NT2/D1 (cell line): ENCODE measurements around the gene CDRT15.

ENCODE experiments used
- SUZ12 ChIP-seq: IDR thresholded peaks from 2 replicates; pipeline ENCODE4 v1.6.1; 2011; ENCODE audit not compliant: insufficient read length, insufficient read depth; ENCODE audit errors: extremely low read depth
- YY1 ChIP-seq: IDR thresholded peaks from 2 replicates; pipeline ENCODE4 v1.6.1; 2011; ENCODE audit not compliant: insufficient read length, insufficient read depth
- ZNF274 ChIP-seq: IDR thresholded peaks from 2 replicates; pipeline ENCODE4 v1.6.1; 2011; ENCODE audit warnings: mild to moderate bottlenecking, low read depth, low read length

DNA sequence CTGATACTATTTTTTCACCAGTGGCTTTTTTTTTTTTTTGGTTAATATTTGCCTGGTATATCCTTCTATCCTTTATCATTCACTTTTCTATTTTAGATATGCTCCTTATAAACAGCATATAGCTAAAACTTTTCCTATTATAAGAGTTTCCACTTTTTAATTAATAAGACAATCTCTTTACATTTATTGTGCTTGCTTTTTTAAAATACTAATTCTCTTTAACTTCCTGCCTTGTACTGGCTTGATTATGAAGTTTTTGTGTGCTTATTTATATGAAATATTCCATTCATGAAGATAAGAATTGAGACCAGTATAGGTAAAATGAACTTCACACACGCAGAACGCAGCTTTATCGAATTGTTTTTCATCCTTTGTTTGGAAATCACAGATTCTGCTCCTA lies 9.0 kb upstream of the CDRT15 start:
- TF ChIP-seq YY1 (no peak), SUZ12 (no peak), ZNF274 (no peak)
